Erythroblast (primary cell): ENCODE results near the gene BOK.

ENCODE experiments used
- GATA1 ChIP-seq: IDR thresholded peaks from 2 replicates; pipeline ENCODE4 v1.6.1; 2011; ENCODE audit warnings: low read depth, mild to moderate bottlenecking, control low read depth, low read length, moderate library complexity
- POLR2A ChIP-seq: IDR thresholded peaks from 2 replicates; pipeline ENCODE4 v1.6.1; 2011; ENCODE audit warnings: mild to moderate bottlenecking, low read length

GRCh38 chr2:241534701-241535375 is 23.7 kb upstream of the BOK start:
- no peak for TF ChIP-seq POLR2A
- TF ChIP-seq GATA1 = no peak
